ENCODE results near the gene BUD23. TPM values are rescaled to one million over a fixed set of nuclear protein-coding genes. Genes with fewer than 3 reads are reported as not detected.
A peak's percentile ranks its signal among the peaks of the same experiment; 100 is the strongest.

The BUD23 gene
- total RNA-seq, 3 donors from 2014 or later, result 39.5 to 49.8 (median 41.0) TPM

GRCh38 chr7:73702226-73702625 lies 18.8 kb downstream of the BUD23 start:
- Histone ChIP-seq H3K4me1 (no peaks in the 10 kb centered on the region), H3K36me3 (no peaks in the 10 kb centered on the region), H3K9me3 (no peaks in the 10 kb centered on the region), H3K27me3 (no peaks in the 10 kb centered on the region), H3K4me3 (no peak overlapping the region), H3K27ac (no peak overlapping the region)
- DNase-seq (ENCODE audit: low spot score in 2 of 2), result no peak
- intact Hi-C loops (cut with DNase I; ENCODE audit: low total_unique reads), result no loop called here
- TF ChIP-seq POLR2AphosphoS5 (IDR thresholded peaks at IDR 0.05) (no peak), CTCF (IDR thresholded peaks at IDR 0.05) (no peak), POLR2A (IDR thresholded peaks at IDR 0.05) (no peak)

- Histone ChIP-seq H3K9me3 (no peaks in the 10 kb centered on the region), H3K27ac (no peak overlapping the region), H3K36me3 (no peaks in the 10 kb centered on the region), H3K27me3 (no peaks in the 10 kb centered on the region), H3K4me3 (no peak overlapping the region), H3K4me1 (no peaks in the 10 kb centered on the region)
- intact Hi-C loops (cut with DNase I; ENCODE audit: low total_unique reads), result no loop called here
- no peak for DNase-seq (ENCODE audit: low spot score in 2 of 2)
- no peak for TF ChIP-seq POLR2AphosphoS5 (IDR thresholded peaks at IDR 0.05)
- no peak for TF ChIP-seq CTCF (IDR thresholded peaks at IDR 0.05)
- TF ChIP-seq POLR2A (IDR thresholded peaks at IDR 0.05), result no peak
Measured at GRCh38 chr7:73702665-73703064, 19.3 kb downstream of the BUD23 start.

DNA sequence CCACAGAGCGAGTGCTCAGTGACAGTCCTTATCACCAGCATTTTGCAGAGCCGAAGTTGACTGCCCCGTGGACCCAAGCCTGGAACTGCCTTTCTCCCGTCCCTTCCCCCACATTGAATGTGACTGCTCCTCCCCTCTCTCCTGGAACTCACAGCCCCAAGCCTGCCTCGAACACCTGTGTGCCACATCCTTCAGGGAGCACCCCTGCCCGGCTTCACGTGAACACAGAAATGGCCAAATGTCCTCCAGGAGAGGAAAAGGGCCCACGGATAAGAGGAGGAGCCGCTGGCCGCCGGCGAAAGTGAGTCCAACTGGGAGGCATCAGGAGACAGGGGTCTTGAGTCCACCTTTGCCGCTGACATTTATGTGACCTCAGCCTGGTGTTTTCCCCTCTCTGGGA lies 19.8 kb downstream of the BUD23 start:
- no peak for TF ChIP-seq POLR2A (IDR thresholded peaks at IDR 0.05)
- Histone ChIP-seq H3K9me3 (no peaks in the 10 kb centered on the region), H3K4me1 (no peaks in the 10 kb centered on the region), H3K27me3 (no peaks in the 10 kb centered on the region), H3K36me3 (no peaks in the 10 kb centered on the region), H3K27ac (no peak overlapping the region), H3K4me3 (no peak overlapping the region)
- intact Hi-C loops (cut with DNase I; ENCODE audit: low total_unique reads), result no loop called here
- DNase-seq (ENCODE audit: low spot score in 2 of 2), result no peak

GRCh38 chr7:73703757-73704639 lies 20.6 kb downstream of the BUD23 start:
- no peaks in the 10 kb centered on the region for H3K4me1 ChIP-seq
- DNase-seq (ENCODE audit: low spot score in 2 of 2), result no peak
- TF ChIP-seq POLR2A (IDR thresholded peaks at IDR 0.05) (no peak), POLR2AphosphoS5 (IDR thresholded peaks at IDR 0.05) (no peak), CTCF (IDR thresholded peaks at IDR 0.05) (no peak)
- H3K9me3 ChIP-seq, result no peaks in the 10 kb centered on the region
- H3K36me3 ChIP-seq, result no peaks in the 10 kb centered on the region
- H3K27me3 ChIP-seq, result no peaks in the 10 kb centered on the region
- intact Hi-C loops (cut with DNase I; ENCODE audit: low total_unique reads), result no loop called here
- no peak overlapping the region for H3K4me3 ChIP-seq
- H3K27ac ChIP-seq, result no peak overlapping the region

DNA sequence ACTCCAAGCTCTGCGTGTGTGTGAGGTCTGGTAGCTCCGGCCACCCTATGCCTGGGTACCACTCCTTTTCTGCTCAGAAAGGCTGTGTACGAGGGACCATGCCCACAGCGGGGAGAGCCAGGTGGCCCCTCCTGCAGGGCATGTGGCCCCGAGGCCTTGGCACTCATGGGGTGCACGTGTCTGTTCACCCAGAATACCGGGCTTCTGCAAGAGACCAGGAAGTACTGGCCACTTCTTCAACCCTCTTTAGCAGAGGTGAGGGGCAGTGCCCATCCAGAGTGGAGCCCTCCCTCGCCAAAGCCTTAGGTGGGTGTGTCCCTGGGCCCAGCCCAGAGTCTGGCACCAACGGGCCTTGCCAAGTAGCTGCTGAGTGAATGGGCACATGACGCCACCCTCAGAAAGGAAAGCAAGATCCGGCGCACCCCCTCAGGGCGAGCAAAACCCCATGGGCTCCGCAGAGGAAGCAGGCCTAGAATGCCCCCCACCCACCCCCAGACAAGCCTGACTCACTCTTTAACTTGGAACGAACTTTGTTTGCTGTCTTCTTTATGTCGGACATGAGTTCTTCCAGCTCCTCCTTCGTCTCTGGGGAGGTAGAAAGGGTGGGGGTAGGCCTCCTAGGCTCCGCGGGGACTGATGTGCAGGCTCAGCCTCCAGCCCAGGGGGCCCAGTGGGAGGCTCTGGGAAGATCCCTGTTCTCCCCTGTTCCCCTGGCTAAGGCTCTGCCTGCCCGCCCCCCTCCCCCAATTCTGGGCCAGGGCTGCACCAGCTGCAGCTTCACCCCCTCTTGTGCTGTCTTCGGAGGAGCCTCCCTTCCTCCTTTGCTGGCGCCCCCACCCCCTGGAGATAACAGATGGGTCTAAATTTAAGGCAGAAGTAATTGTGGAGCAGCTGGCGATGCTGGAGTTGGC lies 21.5 kb downstream of the BUD23 start:
- TF ChIP-seq POLR2AphosphoS5 (IDR thresholded peaks at IDR 0.05) (no peak), CTCF (IDR thresholded peaks at IDR 0.05) (no peak), POLR2A (IDR thresholded peaks at IDR 0.05) (no peak)
- DNase-seq (ENCODE audit: low spot score in 2 of 2), result peak; percentile 37 to 81
- Histone ChIP-seq H3K27me3 (no peaks in the 10 kb centered on the region), H3K9me3 (no peaks in the 10 kb centered on the region), H3K36me3 (no peaks in the 10 kb centered on the region), H3K4me3 (no peak overlapping the region), H3K27ac (peak overlapping the region; percentile 80 to 81), H3K4me1 (no peaks in the 10 kb centered on the region)
- intact Hi-C loops (cut with DNase I; ENCODE audit: low total_unique reads), result no loop called here

All from breast epithelium (tissue), 4 donors.